Mammary epithelial cell (primary cell): ENCODE measurements around the gene PFKL.

Source experiments
- CTCF ChIP-seq, 2 donors: IDR thresholded peaks in 1 of 2; conservative IDR thresholded peaks in 1 of 2; 2 replicates each; pipeline ENCODE4 v1.5.1; 2011 to 2012; ENCODE audit warnings: inconsistent platforms in 2 of 2, low read length in 2 of 2, mild to moderate bottlenecking in 2 of 2, control low read depth in 1 of 2, low read depth in 1 of 2; ENCODE audit not compliant: insufficient read depth in 1 of 2; ENCODE audit errors: extremely low read depth in 1 of 2
- EZH2 ChIP-seq: IDR thresholded peaks from 2 replicates; pipeline ENCODE4 v1.6.1; 2012; ENCODE audit warnings: low read length, inconsistent platforms, borderline replicate concordance

GRCh38 chr21:44331650-44332307 lies 31.9 kb downstream of the PFKL start:
- TF ChIP-seq CTCF (conservative IDR thresholded peaks at IDR 0.05 in 1 of 2, IDR thresholded peaks at IDR 0.05 in 1 of 2; ENCODE audit: extremely low read depth in 1 of 2, insufficient read depth in 1 of 2, low read depth in 1 of 2, low read length in 2 of 2) (no peak), EZH2 (no peak)
